HS-27A (cell line): Measurements from ENCODE around the gene PSME1.

Experiments used
- DNase-seq: peaks from one replicate; pipeline ENCODE4 v3.0.0-alpha.2; 2012; ENCODE audit warnings: low read depth, missing footprints

The PSME1 gene

DNA sequence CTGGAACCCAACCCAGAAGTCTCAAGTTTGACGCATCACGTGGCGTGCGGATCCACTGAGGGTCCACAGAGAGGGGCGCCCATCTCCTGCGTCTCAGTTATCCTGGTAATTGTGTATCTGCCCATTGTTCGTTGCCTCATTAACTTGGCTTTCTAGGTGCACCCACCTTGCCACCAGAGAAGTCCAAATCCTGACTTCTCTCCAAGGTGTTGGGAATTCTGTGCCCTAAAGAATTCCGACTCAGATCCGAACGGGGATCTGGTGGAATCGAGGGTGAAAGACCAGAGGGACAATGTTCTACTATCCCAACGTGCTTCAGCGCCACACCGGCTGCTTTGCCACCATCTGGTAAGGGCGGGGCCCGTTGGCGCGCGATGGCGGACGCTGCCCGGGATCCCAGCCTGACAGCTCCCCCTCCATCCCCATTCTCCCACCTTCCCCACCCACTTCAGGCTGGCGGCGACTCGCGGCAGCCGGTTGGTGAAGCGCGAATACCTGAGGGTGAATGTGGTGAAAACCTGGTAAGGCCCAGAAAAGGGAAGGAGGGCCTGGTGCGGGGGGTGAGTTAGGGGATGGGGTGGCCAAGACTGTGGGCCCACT lies 36.4 kb downstream of the PSME1 start:
- DNase-seq, result no peak

DNA sequence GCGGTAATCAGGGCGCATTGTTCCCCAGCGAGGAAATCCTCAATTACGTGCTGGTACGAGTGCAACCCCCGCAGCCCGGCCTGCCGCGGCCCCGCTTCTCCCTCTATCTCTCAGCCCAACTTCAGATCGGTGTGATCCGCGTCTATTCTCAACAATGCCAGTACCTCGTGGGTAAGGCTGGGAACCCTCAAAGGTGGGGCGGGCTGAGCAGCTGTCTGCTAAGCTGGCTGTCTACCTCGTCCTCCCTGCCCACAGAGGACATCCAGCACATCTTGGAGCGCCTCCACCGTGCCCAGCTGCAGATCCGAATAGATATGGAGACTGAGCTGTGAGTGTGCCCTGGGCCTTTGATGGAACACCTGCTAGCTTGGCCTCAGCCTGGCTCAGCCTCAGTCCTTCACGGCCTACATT lies 36.9 kb downstream of the PSME1 start:
- no peak for DNase-seq

GRCh38 chr14:24176599-24176998 lies 40.6 kb downstream of the PSME1 start:
- DNase-seq, result no peak

DNA sequence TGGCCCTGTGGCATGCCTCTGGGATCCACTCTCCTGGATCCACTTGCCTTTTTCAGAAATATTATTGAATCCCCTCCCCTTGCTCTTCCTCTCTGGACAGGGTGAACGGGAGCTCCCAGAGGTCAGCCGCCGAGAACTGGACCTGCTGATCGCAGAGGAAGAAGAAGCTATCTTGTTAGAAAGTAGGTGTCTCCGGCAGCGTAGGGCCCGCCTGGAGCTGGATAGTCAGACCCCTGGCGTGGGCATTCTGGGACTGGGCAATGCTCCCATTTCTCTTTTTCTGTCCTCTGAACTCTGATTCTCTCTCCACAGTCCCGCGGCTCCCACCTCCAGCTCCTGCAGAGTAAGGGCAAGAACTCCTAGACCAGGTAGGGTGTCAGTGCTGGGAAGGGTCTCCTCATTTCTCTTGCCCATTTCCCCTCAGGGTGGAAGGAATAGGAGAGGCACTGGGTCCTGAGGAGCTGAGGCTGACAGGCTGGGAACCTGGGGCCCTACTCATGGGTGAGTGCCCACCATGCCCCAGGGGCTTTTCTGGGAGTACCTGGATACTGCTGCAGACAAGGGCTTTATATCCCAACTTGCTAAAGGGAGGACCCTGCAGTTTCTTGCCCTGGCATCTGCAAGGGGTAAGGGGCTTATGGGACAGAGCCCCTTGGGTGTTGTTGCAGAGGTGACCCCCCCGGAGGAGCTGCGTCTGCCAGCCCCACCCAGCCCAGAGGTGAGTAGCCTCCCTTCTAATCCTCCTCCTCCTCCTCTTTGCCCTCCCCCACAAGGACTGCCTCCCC lies 41.2 kb downstream of the PSME1 start:
- no peak for DNase-seq

GRCh38 chr14:24177891-24178290 lies 41.9 kb downstream of the PSME1 start:
- DNase-seq, result no peak

- DNase-seq, result no peak
Measured at GRCh38 chr14:24178399-24179178, 42.6 kb downstream of the PSME1 start.

GRCh38 chr14:24179294-24179960 lies 43.4 kb downstream of the PSME1 start:
- DNase-seq, result no peak

DNA sequence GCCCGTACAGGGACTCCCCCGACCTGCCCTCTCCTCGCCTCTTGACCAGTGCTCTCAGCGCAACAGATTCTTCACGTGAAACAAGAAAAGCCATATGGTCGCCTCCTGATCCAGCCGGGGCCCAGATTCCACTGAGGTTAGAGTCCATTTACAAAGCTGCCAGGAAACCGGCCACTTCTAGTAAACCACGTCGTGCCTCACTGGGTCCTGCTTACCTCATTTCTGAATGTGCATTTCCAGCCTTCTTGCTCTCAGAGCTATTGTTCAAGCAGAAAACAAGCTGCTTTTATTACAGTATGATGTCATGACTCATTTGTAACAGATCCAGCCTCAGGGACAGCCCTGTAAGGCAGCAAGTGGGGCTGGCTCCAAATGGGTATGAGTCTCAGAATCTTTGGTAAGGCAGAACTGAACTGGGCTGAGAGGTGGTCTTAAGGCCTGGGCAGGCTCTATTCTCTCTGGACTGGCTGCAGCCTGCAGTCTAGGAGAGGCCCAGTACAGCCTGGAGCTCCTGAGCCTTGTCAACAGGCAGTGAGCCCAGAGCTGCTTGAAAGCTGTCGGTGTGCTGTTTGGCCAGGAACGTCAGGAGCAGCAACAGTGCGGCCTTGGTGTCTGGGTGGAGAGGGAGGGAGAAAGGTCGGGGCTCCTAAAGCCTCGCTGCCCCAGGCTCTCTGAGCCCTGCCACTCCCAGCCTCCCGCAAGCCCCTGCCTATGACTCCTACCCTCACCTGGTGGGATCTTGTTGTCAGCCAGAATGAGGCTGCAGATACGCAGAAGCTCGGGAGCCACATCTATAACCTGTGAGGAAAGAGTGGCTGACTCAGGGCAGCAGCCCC lies 44.2 kb downstream of the PSME1 start:
- no peak for DNase-seq

DNA sequence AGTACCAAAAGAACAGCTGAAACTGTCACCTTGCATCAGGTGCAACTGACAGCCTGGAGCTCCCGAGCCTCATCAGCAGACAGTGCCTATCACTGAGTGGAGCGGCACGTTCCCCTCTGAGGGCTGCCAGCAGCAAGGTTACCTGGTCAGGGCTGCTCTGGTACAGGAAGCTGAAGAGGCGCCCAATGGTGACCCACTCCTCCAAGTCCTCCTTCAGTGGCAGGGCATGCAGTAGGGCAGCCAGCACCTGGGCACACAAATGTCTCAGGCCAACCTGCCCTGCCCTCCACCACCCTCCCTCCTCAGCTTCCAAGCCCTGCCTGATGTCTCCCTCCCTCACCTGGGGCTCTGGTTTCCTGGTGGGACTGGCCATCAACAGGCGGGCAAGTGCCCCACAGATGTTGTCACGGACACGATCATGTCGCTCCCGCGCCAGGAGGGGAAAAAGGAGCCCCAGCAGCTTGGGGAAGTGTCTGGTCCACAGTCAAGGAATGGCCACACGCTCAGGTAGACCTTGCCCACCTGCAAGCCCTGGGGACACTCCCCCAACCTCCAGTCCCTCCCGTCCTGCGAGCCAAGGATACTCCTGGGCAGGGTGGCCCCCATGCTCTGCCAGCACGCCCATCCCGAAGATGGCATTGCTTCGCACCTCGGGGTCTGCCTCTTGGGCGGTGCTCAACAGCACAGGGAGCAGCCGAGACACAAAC lies 45.5 kb downstream of the PSME1 start:
- no peak for DNase-seq

DNA sequence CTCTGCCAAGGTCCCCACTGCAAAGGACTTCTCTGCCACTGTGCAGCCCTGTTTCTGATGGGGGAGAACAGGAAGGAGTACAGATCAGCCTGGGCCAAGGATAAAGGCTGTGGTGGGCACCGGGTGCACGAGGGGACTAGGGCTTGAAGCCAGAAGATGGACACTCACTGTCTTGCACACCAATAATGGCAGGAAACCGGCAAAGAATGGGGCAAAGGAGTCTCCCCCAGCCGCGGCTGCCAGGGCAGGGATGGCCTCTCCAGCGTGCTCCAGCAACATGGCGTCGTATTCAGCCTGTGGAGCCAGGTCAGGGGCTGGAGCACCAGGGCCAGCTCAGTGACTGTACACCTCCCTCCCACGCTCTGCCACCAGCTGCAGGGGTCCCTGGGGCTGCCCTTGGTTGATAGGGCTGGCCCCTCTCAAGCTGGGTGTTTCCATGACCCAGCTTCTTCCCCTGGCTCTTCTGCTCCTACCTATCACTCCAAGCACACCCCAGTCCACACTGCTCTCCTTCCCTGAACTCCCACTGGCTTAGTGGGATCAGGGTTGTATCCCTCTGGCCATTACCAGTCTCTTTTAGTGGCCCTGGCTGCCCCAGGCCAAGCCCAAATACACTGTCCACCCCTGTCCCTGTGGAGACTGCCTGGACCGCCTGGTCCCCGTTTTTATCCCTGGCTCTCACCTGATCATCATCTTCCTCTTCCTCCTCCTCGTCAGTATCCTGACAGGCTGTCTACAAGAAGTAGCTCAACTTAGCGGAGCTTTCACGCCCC lies 46.3 kb downstream of the PSME1 start:
- no peak for DNase-seq

DNA sequence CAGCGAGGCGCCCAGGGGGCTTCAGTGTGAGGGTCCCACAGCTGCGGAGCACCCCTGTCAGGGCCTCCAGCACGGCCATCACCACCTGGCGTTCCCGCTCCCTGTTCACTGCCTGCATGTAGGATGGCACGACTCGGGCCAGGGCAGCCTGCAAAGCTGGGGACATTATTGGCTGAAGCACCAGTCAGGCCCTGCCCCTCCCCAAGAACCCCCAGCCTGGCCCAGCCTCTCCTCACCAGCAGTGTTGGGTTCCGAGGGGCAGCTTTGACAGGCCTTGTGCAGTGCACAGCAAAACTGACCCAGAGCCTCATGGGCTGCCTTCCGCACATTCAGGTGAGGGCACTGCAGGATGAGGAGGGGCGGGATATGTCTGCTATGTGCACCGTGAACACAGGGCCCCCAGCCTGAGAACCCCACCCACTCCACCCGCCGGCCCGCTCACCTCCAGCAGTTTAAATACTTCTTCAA lies 47.1 kb downstream of the PSME1 start:
- DNase-seq, result no peak

DNA sequence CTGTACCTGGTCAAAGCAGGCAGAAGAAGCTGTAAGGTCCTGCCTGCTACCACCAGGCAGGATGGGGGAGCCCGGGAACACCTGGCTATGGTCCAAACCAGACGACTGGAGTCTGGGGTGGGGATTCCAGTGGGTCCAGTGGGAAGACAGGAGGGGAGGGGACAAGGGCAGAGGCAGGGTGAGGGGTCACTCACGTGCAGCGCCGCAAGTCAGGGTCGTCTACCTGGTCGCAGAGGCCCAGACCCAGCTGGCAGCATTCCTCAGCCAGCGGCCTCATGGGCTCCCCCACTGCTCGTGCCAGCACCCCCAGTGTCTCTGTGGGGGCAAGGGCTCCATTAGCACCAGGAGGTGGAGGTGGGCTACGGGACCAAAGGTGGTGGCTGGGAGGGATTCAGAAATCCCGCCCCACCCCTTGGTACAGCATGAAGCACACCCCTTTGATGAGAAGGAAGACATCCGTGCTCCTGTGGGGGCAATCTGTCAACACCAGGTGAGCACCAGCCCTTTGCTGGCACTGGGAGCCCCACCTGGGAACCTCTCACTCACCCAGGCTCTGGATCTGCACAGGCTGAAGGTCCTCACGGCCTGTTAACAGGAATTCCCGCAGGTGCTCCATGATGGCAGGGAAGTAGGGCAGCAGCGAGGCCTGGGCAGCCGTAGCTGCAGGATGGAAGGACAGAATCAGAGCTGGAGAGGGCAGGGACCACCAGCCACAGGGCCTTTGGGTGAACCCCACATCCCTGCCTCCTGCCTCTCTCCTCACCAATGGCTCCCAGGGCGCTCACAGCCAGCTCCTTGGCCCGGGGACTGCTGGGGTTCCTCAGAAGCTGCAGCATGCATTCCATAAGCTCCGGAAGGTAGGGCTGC lies 48.3 kb downstream of the PSME1 start:
- DNase-seq, result no peak

DNA sequence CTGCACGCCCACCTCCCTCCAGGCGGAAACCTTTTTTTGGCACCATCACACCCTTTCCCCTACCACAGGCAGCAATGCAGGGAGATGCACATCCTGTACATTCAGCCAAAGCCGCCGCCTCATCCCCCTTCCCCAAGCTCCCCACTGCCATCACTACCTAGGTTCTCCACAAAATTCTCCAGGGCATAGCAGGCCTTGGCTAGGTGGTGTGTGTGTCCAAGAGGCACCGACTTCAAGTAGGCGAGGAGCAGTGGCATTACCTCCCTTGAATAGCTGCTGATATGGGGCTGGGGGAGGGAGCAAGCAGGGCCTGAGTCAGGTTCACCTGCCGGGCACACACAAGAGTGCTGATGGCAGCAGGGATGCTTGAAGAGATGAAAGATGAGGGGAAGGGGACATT lies 49.0 kb downstream of the PSME1 start:
- DNase-seq, result no peak

- no peak for DNase-seq
Measured at GRCh38 chr14:24185741-24186140, 49.7 kb downstream of the PSME1 start.

DNA sequence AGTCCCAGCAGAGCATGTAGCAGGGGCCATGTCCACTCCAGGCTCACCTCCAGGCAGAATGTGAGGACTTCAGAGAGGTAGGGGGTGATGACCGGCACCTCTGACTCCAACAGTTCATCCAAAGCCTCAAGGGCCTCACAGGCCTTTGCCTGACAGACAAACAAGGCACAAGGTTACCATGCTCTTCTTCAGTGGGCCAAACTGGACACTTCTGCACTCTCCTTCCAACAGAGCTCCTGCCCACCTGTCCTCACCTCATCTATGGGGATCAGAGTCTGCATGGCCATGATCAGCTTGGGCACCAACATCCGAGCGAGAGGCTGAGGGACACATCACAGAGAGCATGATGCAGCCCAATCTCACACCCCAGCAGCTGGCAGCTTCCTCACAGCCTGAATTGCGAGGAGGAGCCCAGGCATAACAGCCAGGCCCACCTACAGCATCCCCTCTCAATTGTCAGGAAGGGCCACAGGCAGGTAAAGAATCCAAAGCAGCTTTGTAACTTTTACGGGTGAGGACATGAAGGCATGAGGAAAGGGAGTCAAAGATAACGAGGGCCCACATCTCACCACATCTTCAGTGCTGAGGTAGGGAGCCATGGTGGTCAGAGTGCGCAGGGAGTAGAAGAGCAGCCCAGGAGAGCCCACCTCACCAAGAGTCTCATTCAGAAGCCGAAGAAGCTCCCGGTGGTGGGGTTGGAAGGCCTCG lies 51.0 kb downstream of the PSME1 start:
- no peak for DNase-seq

- DNase-seq, result no peak
Measured at GRCh38 chr14:24187539-24187915, 51.5 kb downstream of the PSME1 start.
